Activated CD4-positive, alpha-beta memory T cell treated with anti-CD3 and anti-CD28 coated beads for 36 hours (primary cell): ENCODE results near the gene SLC43A3. TPM values are rescaled to one million over a fixed set of nuclear protein-coding genes. Genes with fewer than 3 reads are reported as not detected.

ENCODE experiments used
- CTCF ChIA-PET: fragments of 350-600 bp; sonication (Branson Sonifier 250); formaldehyde crosslinking; loops from one replicate; lab custom pipeline; 2021; ENCODE audit warnings: antibody characterized with exemption, inconsistent platforms; lab: Charles Lee
- POLR2A ChIA-PET: fragments of 350-600 bp; sonication (Branson Sonifier 250); formaldehyde crosslinking; loops from one replicate; lab custom pipeline; 2021; ENCODE audit warnings: antibody characterized with exemption; lab: Charles Lee
- DNase-seq: peaks from one replicate; pipeline ENCODE4 v3.0.0-alpha.2; 2020
- H3K27ac Mint-ChIP-seq: one replicate; pipeline ENCODE4 v1.8.0; 2021; ENCODE audit warnings: mixed read lengths
- H3K27me3 Mint-ChIP-seq: one replicate; pipeline ENCODE4 v1.8.0; 2021; ENCODE audit warnings: mixed read lengths
- H3K36me3 Mint-ChIP-seq: one replicate; pipeline ENCODE4 v1.8.0; 2021; ENCODE audit warnings: mixed read lengths
- H3K4me1 Mint-ChIP-seq: one replicate; pipeline ENCODE4 v1.8.0; 2021; ENCODE audit warnings: low read depth, mixed read lengths
- H3K4me3 Mint-ChIP-seq: one replicate; pipeline ENCODE4 v1.8.0; 2021; ENCODE audit warnings: mild to moderate bottlenecking, mixed read lengths
- H3K9me3 Mint-ChIP-seq: one replicate; pipeline ENCODE4 v1.8.0; 2021; ENCODE audit warnings: mixed read lengths
- intact Hi-C: fragments of 100-400 bp; cut with micrococcal nuclease; formaldehyde crosslinking; loops from one replicate; pipeline ENCODE4 v1.15.1; 2023
- total RNA-seq, 2 experiments: library from RNA; stranded (reverse); gene quantifications; one replicate each; pipeline ENCODE4 v1.2.3, GENCODE V29; 2021

SLC43A3 gene
- total RNA-seq, 2 experiments from 2014 or later = 170 to 186 TPM

DNA sequence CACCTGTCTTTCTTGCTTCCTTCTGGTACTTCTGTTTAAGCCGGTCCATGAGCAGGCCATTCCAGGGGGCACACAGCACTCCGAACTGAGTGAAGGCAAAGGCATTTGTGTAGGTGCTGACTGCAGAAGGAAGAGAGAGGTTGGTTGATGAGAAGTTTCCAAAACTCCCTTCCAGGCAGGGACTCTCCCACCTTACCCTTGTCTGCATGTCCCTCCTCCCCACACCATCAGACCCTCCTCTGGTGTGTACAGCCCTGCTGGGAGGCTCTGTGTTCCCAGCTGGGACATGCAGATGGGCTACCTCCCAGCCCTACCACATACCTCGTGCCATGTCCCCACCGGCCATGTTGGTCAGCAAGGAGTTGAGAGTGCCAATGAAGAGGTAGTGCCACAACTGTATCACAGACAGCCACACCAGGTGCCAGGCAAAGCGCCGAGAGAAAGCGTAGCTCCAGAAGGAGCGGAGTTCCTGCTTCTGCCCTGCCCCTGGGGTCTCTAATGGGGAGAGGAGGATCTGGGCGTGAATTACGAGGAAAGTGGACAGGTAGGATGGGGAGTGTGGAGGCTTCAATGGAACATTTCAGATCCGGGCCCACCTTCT lies 12.2 kb downstream of the SLC43A3 start:
- no peaks in the 10 kb centered on the region for H3K9me3 Mint-ChIP-seq
- peaks cover 80% of the 10 kb centered on the region for H3K36me3 Mint-ChIP-seq
- intact Hi-C loops = no loop called here
- H3K27ac Mint-ChIP-seq = peak overlapping the region; percentile 56
- ChIA-PET POLR2A (no interaction called here), CTCF (no interaction called here)
- H3K4me1 Mint-ChIP-seq = peaks cover 57% of the 10 kb centered on the region
- H3K4me3 Mint-ChIP-seq = no peak overlapping the region
- DNase-seq = no peak
- H3K27me3 Mint-ChIP-seq = no peaks in the 10 kb centered on the region

DNA sequence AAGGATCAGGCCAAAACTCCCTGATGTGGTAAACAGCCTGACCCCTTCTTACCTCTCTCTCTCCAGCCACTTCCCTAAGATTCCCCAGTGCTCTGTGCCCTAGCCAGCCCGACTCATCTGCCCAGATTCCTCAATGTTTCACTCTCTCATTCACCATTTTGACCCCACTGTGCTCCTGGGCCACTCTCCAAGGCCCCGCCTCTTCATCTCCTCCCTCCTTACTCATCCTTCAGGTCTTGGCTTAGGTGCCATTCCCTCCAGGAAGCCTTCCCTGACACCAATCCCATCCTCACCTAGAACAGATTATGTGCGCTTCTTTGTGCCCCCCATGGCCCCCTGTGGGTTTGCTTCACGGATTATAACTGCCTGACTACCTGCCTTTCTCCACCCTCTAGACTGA lies 13.2 kb downstream of the SLC43A3 start:
- intact Hi-C loops = no loop called here
- H3K9me3 Mint-ChIP-seq = no peaks in the 10 kb centered on the region

DNA sequence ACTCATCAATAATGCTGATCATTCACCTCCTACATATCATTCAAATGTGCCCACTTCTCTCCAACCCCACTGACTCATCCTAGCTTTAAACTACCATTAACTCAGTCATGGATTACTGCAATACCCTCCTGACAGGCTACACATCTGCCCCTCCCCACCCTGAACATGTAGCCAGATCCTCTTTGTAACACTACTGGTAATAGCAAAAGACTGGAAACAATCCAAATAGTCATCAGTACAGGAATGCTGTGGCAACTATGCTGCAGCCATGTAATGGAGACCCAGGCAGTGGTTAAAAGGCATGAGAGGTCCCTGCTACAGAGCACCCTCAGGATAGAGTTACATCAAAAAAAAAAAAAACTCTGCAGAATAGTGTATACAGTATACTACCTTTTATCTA lies 16.6 kb downstream of the SLC43A3 start:
- Mint-ChIP-seq H3K36me3 (peaks cover 84% of the 10 kb centered on the region), H3K4me3 (no peak overlapping the region), H3K27me3 (no peaks in the 10 kb centered on the region), H3K4me1 (peaks cover 75% of the 10 kb centered on the region), H3K9me3 (no peaks in the 10 kb centered on the region), H3K27ac (peak overlapping the region; percentile 43)
- intact Hi-C loops = no loop called here
- DNase-seq = no peak
- POLR2A ChIA-PET = interaction anchor here (1.4 to 1.8 kb wide), 2 partner anchors 12 to 14 kb away, joined by 3 to 5 read pairs; no protein-coding TSS in a partner anchor
- CTCF ChIA-PET = interaction anchor here (0.6 to 1.4 kb wide), 2 partner anchors 9 to 47 kb away, joined by 3 to 5 read pairs; no protein-coding TSS in a partner anchor

More for the DNA sequence above, 13.2 kb downstream of the SLC43A3 start:
- H3K36me3 Mint-ChIP-seq = peaks cover 81% of the 10 kb centered on the region
- no peaks in the 10 kb centered on the region for H3K27me3 Mint-ChIP-seq
- no peak overlapping the region for H3K4me3 Mint-ChIP-seq
- DNase-seq = no peak
- H3K4me1 Mint-ChIP-seq = peaks cover 59% of the 10 kb centered on the region
- ChIA-PET POLR2A (no interaction called here), CTCF (no interaction called here)
- H3K27ac Mint-ChIP-seq = peak overlapping the region; percentile 5

DNA sequence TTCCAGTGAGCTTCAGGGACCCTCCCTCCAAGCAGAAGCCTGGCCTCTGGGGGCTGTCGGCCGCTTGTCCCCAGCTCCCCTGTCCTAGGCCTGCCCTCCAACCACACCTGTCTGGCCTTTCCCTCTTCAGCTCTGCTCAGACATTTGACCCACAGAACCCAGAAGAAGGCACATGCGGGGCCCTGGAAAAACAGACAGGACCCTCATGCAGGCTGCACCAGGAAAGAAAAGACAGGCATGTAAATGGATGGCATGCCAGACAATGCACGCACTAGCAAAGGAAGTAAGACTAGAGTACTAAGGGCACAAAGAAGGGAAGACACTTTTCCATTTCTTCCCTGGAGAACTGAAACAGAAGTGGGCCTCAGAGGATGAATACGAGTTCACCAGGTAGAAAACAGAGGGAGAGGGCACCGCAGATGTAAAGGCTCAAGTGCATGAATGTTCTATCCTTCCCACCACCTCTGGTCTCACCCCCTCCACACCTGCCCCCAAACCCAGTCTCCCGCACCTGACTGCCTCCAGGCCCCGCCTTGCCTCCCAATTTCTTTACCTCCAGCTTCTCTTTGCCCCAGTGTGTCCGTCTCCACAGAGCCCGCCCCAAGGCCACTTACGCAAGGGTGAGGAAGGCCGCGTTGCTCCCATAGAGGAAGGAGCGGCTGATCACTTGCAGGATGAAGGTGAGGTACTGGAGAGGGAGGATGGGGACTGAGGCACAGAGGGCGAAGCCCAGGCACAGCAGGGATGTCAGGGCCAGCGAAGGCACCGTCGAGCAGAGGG lies 17.4 kb downstream of the SLC43A3 start:
- intact Hi-C loops = loop anchor here (5.0 kb wide), 1 partner anchor 303 kb away; the partner anchor contains the start of genes MED19 and TMX2
- DNase-seq = no peak
- ChIA-PET CTCF (interaction anchor here (0.9 to 1.4 kb wide), 2 partner anchors 48 to 84 kb away, joined by 3 read pairs; no protein-coding TSS in a partner anchor), POLR2A (interaction anchor here (0.6 to 1.8 kb wide), 3 partner anchors 13 to 190 kb away, joined by 3 to 5 read pairs (median 3); no protein-coding TSS in a partner anchor)
- Mint-ChIP-seq H3K4me3 (no peak overlapping the region), H3K9me3 (no peaks in the 10 kb centered on the region), H3K4me1 (peaks cover 73% of the 10 kb centered on the region), H3K36me3 (peaks cover 81% of the 10 kb centered on the region), H3K27ac (peak overlapping the region; percentile 60), H3K27me3 (no peaks in the 10 kb centered on the region)

DNA sequence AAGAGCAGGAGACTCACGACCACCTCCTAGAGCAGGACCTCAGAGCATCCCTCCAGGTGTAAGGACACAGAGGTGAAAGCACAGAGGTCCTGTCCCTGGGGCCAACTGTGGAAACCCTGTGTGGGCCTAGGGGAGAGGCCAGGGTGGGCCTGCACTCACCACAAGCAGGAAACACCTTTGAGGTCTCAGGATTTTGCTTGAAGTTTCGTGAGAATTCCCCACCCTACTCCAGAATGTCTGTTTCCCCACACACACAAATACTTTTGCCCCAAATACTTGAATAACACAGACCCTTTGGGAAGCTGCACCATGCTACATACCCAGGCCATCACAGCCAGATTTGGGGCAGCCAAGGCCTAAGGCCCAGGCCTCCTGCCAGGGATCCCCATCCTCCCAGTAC lies 18.1 kb downstream of the SLC43A3 start:
- CTCF ChIA-PET = interaction anchor here (0.8 to 0.9 kb wide), 2 partner anchors 49 to 85 kb away, joined by 3 read pairs; no protein-coding TSS in a partner anchor
- POLR2A ChIA-PET = interaction anchor here (0.6 to 1.8 kb wide), 5 partner anchors 9 to 190 kb away, joined by 3 to 5 read pairs (median 3); no protein-coding TSS in a partner anchor
- peaks cover 73% of the 10 kb centered on the region for H3K4me1 Mint-ChIP-seq
- no peak overlapping the region for H3K4me3 Mint-ChIP-seq
- peak overlapping the region; percentile 47 for H3K27ac Mint-ChIP-seq
- intact Hi-C loops = loop anchor here (5.0 kb wide), 1 partner anchor 304 kb away; the partner anchor contains the start of genes MED19 and TMX2
- no peaks in the 10 kb centered on the region for H3K9me3 Mint-ChIP-seq
- DNase-seq = no peak
- peaks cover 78% of the 10 kb centered on the region for H3K36me3 Mint-ChIP-seq
- H3K27me3 Mint-ChIP-seq = no peaks in the 10 kb centered on the region

DNA sequence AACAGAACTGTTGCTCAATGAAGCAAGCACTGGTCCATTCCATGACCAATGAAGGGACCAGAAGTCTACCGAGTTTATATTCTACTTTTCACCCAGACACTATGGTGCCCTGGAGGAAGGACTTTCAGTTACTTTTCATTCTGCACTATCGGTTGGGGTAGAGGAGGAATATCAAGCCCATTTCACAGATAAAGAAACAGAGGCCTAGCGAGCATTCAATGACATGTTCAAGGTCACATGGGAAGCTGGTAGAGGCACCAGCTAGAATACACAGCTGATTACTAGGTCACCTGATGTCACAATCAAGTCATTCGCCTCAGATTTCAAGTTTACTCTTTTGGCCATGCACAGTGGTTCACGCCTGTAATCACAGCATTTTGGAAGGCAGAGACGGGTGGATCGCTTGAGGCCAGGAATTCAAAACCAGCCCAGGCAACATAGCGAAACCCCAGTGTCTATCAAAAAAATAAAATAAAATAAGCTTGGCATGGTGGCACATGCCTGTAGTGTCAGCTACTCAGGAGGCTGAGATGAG lies 18.9 kb downstream of the SLC43A3 start:
- Mint-ChIP-seq H3K27me3 (no peaks in the 10 kb centered on the region), H3K9me3 (no peaks in the 10 kb centered on the region), H3K36me3 (peaks cover 72% of the 10 kb centered on the region), H3K4me1 (peaks cover 68% of the 10 kb centered on the region), H3K4me3 (no peak overlapping the region), H3K27ac (peak overlapping the region; percentile 84)
- ChIA-PET CTCF (interaction anchor here (0.8 to 0.9 kb wide), 2 partner anchors 50 to 85 kb away, joined by 3 read pairs; no protein-coding TSS in a partner anchor), POLR2A (interaction anchor here (1.1 to 1.5 kb wide), 2 partner anchors 8 to 10 kb away, joined by 3 read pairs; no protein-coding TSS in a partner anchor)
- intact Hi-C loops = loop anchor here (5.0 kb wide), 1 partner anchor 304 kb away; the partner anchor contains the start of genes MED19 and TMX2
- DNase-seq = no peak

DNA sequence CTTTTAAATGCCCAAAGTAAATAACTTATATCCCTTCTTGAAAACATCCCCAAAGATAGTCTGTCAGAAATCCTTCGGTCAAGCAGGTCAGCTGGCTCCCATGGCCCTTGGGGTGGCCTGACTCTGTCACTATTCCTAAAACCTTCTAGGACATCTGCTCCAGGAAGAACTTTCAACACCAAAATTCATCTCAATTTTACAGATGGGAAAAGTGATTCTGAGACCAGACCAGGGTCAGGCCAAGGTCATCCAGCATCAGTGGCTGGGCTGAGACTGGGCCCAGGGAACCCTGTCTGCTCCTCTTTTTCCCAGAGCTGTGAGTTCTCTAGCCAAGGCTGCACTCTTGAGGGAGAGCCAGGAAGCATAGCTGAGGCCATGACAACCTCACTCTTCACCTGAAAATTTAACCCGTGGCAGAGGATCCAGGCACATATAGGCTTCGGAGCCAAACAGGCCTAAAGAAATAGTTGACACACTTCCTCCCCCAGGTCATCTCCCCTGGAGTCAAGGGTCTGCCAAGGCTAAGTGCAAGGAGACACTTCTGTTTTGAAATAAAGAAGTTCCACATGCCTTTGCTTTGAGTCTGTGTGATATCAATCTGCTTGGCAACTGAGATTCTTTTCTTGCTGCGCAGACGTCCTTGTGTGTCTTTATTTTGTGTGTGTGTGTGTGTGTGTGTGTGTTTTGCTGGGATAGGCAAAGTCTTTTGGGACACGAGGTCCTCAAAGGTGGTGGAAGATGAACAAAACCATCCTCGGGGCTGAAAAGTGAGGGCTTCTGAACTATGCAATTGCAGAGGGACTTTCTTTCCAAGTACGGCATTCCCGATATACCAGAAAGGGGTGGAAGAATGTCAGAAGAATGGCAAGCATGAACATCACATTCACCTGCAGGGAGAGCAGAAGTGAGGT lies 19.7 kb downstream of the SLC43A3 start:
- Mint-ChIP-seq H3K36me3 (peaks cover 71% of the 10 kb centered on the region), H3K27ac (peak overlapping the region; percentile 84), H3K4me1 (peaks cover 63% of the 10 kb centered on the region), H3K4me3 (no peak overlapping the region), H3K9me3 (no peaks in the 10 kb centered on the region), H3K27me3 (no peaks in the 10 kb centered on the region)
- ChIA-PET POLR2A (interaction anchor here (1.1 to 2.9 kb wide), 6 partner anchors 7 to 72 kb away, joined by 3 to 28 read pairs (median 6); partner anchors contain the start of genes SLC43A3 and SSRP1), CTCF (interaction anchor here (0.9 to 1.5 kb wide), 4 partner anchors 19 to 86 kb away, joined by 3 read pairs; no protein-coding TSS in a partner anchor)
- no peak for DNase-seq
- intact Hi-C loops = loop anchor here (5.0 kb wide), 1 partner anchor 305 kb away; the partner anchor contains the start of genes MED19 and TMX2

DNA sequence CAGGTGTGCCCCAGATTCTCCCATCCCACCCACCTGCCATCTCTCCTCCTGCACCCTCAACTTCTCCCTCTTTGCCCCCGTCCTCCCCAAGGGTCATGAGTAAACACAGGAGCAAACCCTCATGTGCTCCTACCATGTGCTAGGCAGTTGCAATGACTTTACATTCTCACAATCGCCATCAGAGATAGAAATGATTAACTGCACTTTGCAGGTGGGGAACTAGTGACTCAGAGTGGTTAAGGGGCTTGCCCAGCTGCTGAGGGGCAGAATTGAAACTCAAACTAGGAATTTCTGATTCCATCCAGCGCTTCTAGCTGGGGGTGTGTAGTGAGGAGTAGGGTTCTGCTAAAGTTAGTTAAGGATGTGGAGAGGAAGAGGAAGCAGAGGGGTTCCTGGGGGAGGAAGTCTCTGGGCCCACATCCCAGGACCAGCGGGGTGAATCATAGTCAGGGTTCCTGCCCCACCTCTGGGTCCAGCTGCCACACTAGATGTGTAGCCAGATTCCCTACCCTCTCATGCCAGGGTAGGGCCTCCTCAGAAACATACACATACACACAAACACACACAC lies 20.5 kb downstream of the SLC43A3 start:
- Mint-ChIP-seq H3K9me3 (no peaks in the 10 kb centered on the region), H3K4me3 (no peak overlapping the region), H3K27ac (peak overlapping the region; percentile 84), H3K4me1 (peaks cover 61% of the 10 kb centered on the region), H3K27me3 (no peaks in the 10 kb centered on the region), H3K36me3 (peaks cover 66% of the 10 kb centered on the region)
- peak; percentile 75 for DNase-seq
- ChIA-PET CTCF (interaction anchor here (0.8 to 1.5 kb wide), 4 partner anchors 18 to 87 kb away, joined by 3 read pairs; no protein-coding TSS in a partner anchor), POLR2A (interaction anchor here (1.7 to 2.9 kb wide), 4 partner anchors 13 to 71 kb away, joined by 4 to 28 read pairs (median 7); partner anchors contain the start of genes SLC43A3 and SSRP1)
- intact Hi-C loops = loop anchor here (1.0 to 5.0 kb wide), 2 partner anchors 18 to 306 kb away; partner anchors contain the start of genes MED19 and TMX2

DNA sequence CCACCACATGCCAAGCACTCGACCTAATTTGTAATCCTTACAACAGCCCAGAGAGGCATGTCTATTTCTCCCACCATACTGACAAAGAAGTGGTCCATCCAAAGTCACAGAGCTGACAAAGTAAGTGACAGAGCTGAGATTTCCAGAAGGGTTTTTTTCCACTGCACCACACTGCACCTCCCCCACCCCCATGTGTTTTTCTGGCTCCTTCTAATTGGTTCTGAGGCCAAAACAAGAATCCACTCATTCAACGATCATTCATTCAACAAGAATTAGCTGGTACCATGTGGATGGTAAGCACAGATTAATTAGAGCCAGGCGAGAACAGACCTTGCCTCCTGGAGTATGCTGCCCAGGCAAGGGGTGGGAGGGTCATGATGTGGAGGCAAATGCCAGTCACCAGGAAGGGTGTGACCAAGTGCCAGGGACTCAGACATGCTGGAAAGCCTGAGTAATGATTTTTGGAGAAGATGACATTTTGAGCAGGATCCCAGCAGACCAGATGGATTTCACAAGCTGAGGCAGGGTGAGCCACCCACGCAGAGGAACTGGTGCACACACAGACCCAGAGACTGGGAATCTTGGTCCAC lies 21.6 kb downstream of the SLC43A3 start:
- DNase-seq = no peak
- Mint-ChIP-seq H3K27ac (peak overlapping the region; percentile 84), H3K36me3 (peaks cover 60% of the 10 kb centered on the region), H3K27me3 (no peaks in the 10 kb centered on the region), H3K4me3 (no peak overlapping the region), H3K4me1 (peaks cover 57% of the 10 kb centered on the region), H3K9me3 (no peaks in the 10 kb centered on the region)
- intact Hi-C loops = loop anchor here (5.0 kb wide), 1 partner anchor 307 kb away; the partner anchor contains the start of genes MED19 and TMX2
- ChIA-PET POLR2A (interaction anchor here (2.3 to 2.9 kb wide), 3 partner anchors 12 to 20 kb away, joined by 7 to 28 read pairs (median 7); partner anchors contain the start of gene SLC43A3), CTCF (interaction anchor here (0.9 to 1.5 kb wide), 3 partner anchors 21 to 122 kb away, joined by 3 to 5 read pairs (median 3); no protein-coding TSS in a partner anchor)

DNA sequence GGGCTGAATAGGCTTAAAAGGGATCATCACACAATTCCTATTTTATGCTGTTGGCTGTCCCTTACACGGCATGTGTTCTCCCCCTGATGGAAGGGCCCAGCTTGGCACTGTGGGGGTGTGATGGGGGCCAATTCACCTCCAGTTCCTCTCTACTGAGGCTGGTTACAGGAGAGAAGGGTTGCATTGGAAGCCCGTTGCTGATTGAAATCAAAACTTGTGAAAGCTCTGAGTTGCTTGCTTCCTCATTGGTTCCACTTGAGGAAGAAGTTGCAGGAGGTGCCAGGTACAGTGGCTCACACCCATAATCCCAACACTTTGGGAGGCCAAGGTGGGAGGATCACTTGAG lies 23.1 kb downstream of the SLC43A3 start:
- peaks cover 46% of the 10 kb centered on the region for H3K36me3 Mint-ChIP-seq
- H3K27me3 Mint-ChIP-seq = no peaks in the 10 kb centered on the region
- peaks cover 44% of the 10 kb centered on the region for H3K4me1 Mint-ChIP-seq
- CTCF ChIA-PET = interaction anchor here (0.6 kb wide), 1 partner anchor 61 kb away, joined by 3 read pairs; no protein-coding TSS in a partner anchor
- intact Hi-C loops = no loop called here
- H3K4me3 Mint-ChIP-seq = no peak overlapping the region
- DNase-seq = no peak
- POLR2A ChIA-PET = interaction anchor here (1.9 kb wide), 1 partner anchor 22 kb away, joined by 5 read pairs; no protein-coding TSS in a partner anchor
- no peaks in the 10 kb centered on the region for H3K9me3 Mint-ChIP-seq
- no peak overlapping the region for H3K27ac Mint-ChIP-seq
